Psoas muscle (tissue), 8 donors: Measurements from ENCODE around the gene DLL3. TPM values are rescaled to one million over a fixed set of nuclear protein-coding genes. Genes with fewer than 3 reads are reported as not detected.

Experiments
- ATAC-seq, 4 donors: fragments of 200-7000 bp; cut with Tn5 transposase; one replicate each; pipeline ENCODE4 v1.9.1; 2020; ENCODE audit warnings: moderate library complexity in 3 of 4, mild to moderate bottlenecking in 2 of 4
- DNase-seq, 2 donors: peaks; one replicate each; pipeline ENCODE4 v3.0.0-alpha.2; 2020
- H3K27ac ChIP-seq: fragments of 200-600 bp; one replicate; pipeline ENCODE4 v1.8.0; 2022
- H3K27me3 ChIP-seq, 3 donors: fragments of 200-600 bp in 1 of 3; one replicate each; pipeline versions ENCODE4 v1.6.1 to v1.8.0; 2013 to 2022; ENCODE audit warnings: low read length in 2 of 3, mild to moderate bottlenecking in 2 of 3, moderate library complexity in 1 of 3; ENCODE audit not compliant: insufficient read depth in 3 of 3
- H3K36me3 ChIP-seq, 2 donors: fragments of 200-600 bp in 1 of 2; one replicate each; pipeline versions ENCODE4 v1.6.1 to v1.8.0; 2013 to 2022; ENCODE audit warnings: low read depth in 1 of 2, mild to moderate bottlenecking in 1 of 2, moderate library complexity in 1 of 2; ENCODE audit not compliant: insufficient read depth in 1 of 2
- H3K4me1 ChIP-seq: fragments of 200-600 bp; one replicate; pipeline ENCODE4 v1.8.0; 2022
- H3K4me3 ChIP-seq: fragments of 200-600 bp; one replicate; pipeline ENCODE4 v1.8.0; 2022; ENCODE audit warnings: mild to moderate bottlenecking
- H3K9me3 ChIP-seq: fragments of 200-600 bp; one replicate; pipeline ENCODE4 v1.8.0; 2022
- WGBS, 3 donors: extraction: QIAGEN DNeasy Blood & Tissue Kit; methylation state at CpG; one replicate each; pipeline versions ENCODE4 v1.1.6 to v1.1.7; 2013; 5-methylcytosine and 5-hydroxymethylcytosine counted together
- intact Hi-C, 2 donors: fragments of 100-400 bp; cut with DNase I; formaldehyde crosslinking; loops; one replicate each; pipeline versions ENCODE4 v1.11.0 to v1.14.2; 2022
- polyA plus RNA-seq, 3 donors: library from polyadenylated mRNA; stranded (reverse); fragments of 200-250 nt; gene quantifications; one replicate each; pipeline ENCODE4 v1.2.3, GENCODE V29; 2013
- total RNA-seq, 4 donors: library from RNA; stranded (reverse); fragmentation: NEBNext Ultra II Directional in 2 of 4; extraction: Animal tissue kit (Norgen Biotek cat#: 25700) in 2 of 4; gene quantifications; one replicate each; pipeline versions ENCODE4 v1.2.1 to v1.2.4, GENCODE V29; 2021 to 2023
- TF ChIP-seq, protein P1 (sequence below): fragments of 200-600 bp; IDR thresholded peaks from one replicate; pipeline ENCODE4 v1.8.0; 2022; ENCODE audit warnings: antibody characterized with exemption
- donor health status: healthy with polysubstance abuse.
- donor health status: DM: no; HTN: no; CAD: no; lungs with moderate emphysema.
- donor health status: Bipolar disorder and iron deficiency.
- donor health status: healthy.
- donor health status: DM: yes; HTN: yes; CAD: no.
- donor health status: DM: no; HTN: no; CAD: no.
- donor health status: DM: no; HTN: no; CAD: no.
- donor health status: DM: yes; HTN: yes; CAD: no.

The DLL3 gene
- total and polyA plus RNA-seq, 7 donors, result 0.03 to 0.14 TPM; not detected in 5

- ATAC-seq, result peak; percentile 99
- no peaks in the 10 kb centered on the region for H3K36me3 ChIP-seq
- intact Hi-C loops, result loop anchor here (10.0 kb wide), 2 partner anchors 95 to 195 kb away; partner anchors contain the start of genes SUPT5H (in 2 of the 2) and SAMD4B (in 1 of the 2)
- H3K4me1 ChIP-seq, result peaks cover 21% of the 10 kb centered on the region
- no peaks in the 10 kb centered on the region for H3K9me3 ChIP-seq
- H3K4me3 ChIP-seq, result peak within 1 kb of the TSS; percentile 92
- WGBS, 3 donors, result 0% methylated on average over 46 to 84 of the region's 84 CpGs
- H3K27me3 ChIP-seq, result no peaks in the 10 kb centered on the region
- peak within 1 kb of the TSS; percentile 91 for H3K27ac ChIP-seq
- TF ChIP-seq, protein P1, sequence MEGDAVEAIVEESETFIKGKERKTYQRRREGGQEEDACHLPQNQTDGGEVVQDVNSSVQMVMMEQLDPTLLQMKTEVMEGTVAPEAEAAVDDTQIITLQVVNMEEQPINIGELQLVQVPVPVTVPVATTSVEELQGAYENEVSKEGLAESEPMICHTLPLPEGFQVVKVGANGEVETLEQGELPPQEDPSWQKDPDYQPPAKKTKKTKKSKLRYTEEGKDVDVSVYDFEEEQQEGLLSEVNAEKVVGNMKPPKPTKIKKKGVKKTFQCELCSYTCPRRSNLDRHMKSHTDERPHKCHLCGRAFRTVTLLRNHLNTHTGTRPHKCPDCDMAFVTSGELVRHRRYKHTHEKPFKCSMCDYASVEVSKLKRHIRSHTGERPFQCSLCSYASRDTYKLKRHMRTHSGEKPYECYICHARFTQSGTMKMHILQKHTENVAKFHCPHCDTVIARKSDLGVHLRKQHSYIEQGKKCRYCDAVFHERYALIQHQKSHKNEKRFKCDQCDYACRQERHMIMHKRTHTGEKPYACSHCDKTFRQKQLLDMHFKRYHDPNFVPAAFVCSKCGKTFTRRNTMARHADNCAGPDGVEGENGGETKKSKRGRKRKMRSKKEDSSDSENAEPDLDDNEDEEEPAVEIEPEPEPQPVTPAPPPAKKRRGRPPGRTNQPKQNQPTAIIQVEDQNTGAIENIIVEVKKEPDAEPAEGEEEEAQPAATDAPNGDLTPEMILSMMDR, result peak; percentile 83
- DNase-seq, result peak; percentile 95 to 98
These were observed 41.0 kb downstream of the DLL3 start, which contains the start of gene EID2 for GRCh38 chr19:39539518-39540332. TSS of gene EID2 (minus strand) at chr19:39540161. CDS start at chr19:39540079, 82 bp downstream.

GRCh38 chr19:39540333-39540673, 41.6 kb downstream of the DLL3 start:
- Histone ChIP-seq H3K9me3 (no peaks in the 10 kb centered on the region), H3K4me3 (peak overlapping the region; percentile 92), H3K4me1 (peaks cover 21% of the 10 kb centered on the region), H3K27me3 (no peaks in the 10 kb centered on the region), H3K36me3 (no peaks in the 10 kb centered on the region), H3K27ac (no peak overlapping the region)
- ATAC-seq (no peak), DNase-seq (no peak)
- TF ChIP-seq, protein P1, result no peak
- WGBS, 3 donors, result 3 to 6% (median 3%) methylated on average over 10 of the region's 10 CpGs
- intact Hi-C loops, result no loop called here

GRCh38 chr19:39542206-39542605, 43.5 kb downstream of the DLL3 start:
- Histone ChIP-seq H3K27me3 (no peaks in the 10 kb centered on the region), H3K4me1 (peaks cover 21% of the 10 kb centered on the region), H3K4me3 (no peak overlapping the region), H3K27ac (no peak overlapping the region), H3K9me3 (no peaks in the 10 kb centered on the region), H3K36me3 (no peaks in the 10 kb centered on the region)
- intact Hi-C loops, result no loop called here
- ATAC-seq (no peak), DNase-seq (no peak)
- TF ChIP-seq, protein P1, result no peak
- WGBS, 3 donors, result 59 to 68% (median 68%) methylated on average over 2 of the region's 2 CpGs

- Histone ChIP-seq H3K27me3 (no peaks in the 10 kb centered on the region), H3K4me3 (no peak overlapping the region), H3K9me3 (no peaks in the 10 kb centered on the region), H3K27ac (no peak overlapping the region), H3K4me1 (peaks cover 13% of the 10 kb centered on the region), H3K36me3 (no peaks in the 10 kb centered on the region)
- ATAC-seq, result no peak
- WGBS, 3 donors, result 84 to 89% (median 87%) methylated on average over 3 of the region's 3 CpGs
- no peak for DNase-seq
- TF ChIP-seq, protein P1, result no peak
- intact Hi-C loops, result no loop called here
These were observed 44.7 kb downstream of the DLL3 start for GRCh38 chr19:39543477-39543857.
